ENCODE data around the gene PDLIM5.

Gene PDLIM5

DNA sequence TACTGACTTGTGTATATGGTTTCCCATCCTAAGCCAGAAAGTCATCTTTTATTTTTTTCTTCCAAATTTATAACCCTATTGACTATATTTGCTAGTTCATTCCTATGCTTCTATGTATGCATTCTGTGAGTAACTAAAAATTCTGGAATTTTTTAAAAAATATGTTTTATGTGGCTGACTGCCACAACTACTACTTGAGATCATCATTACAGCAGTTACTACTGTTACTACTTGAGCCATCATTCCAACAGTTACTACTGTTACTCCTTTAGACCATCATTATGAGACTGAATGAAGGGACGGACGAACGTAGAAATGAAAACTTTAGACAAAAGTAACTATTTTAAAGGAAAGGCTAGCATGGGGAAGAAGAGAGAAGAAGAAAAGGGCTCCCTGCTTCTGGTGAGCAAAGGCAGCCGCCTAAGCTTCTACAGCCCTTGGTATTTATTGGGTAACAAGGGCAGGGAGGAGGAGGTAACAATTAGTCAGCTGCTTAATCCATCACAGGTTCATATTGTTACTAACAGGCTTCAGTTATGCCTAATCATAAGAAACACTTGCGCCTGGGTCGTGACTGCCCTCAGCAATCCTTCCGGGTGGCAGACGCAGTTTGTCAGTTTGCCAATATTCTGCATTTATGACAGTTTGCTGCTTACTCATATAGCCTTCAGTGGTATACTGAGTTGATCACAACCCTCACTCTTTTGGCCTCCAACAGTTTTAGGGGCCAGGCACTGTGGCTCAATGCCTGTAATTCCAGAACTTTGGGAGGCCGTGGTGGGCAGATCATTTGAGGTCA lies 80.4 kb downstream of the PDLIM5 start:
- H4K20me1 ChIP-seq (ENCODE audit: insufficient read depth, low read length, poor library complexity, severe bottlenecking): no peaks in the 10 kb centered on the region
- no peaks in the 10 kb centered on the region for H3F3A ChIP-seq (ENCODE audit: low read depth)
- H3K4me1 ChIP-seq (ENCODE audit: insufficient read depth, low read length, poor library complexity, severe bottlenecking): peaks cover 13% of the 10 kb centered on the region
- H3K9me2 ChIP-seq (replicated peaks; ENCODE audit: low read depth, low read length): no peaks in the 10 kb centered on the region
- TF ChIP-seq EZH2phosphoT487 (IDR thresholded peaks at IDR 0.05; ENCODE audit: borderline replicate concordance): no peak
- TF ChIP-seq, protein P1, sequence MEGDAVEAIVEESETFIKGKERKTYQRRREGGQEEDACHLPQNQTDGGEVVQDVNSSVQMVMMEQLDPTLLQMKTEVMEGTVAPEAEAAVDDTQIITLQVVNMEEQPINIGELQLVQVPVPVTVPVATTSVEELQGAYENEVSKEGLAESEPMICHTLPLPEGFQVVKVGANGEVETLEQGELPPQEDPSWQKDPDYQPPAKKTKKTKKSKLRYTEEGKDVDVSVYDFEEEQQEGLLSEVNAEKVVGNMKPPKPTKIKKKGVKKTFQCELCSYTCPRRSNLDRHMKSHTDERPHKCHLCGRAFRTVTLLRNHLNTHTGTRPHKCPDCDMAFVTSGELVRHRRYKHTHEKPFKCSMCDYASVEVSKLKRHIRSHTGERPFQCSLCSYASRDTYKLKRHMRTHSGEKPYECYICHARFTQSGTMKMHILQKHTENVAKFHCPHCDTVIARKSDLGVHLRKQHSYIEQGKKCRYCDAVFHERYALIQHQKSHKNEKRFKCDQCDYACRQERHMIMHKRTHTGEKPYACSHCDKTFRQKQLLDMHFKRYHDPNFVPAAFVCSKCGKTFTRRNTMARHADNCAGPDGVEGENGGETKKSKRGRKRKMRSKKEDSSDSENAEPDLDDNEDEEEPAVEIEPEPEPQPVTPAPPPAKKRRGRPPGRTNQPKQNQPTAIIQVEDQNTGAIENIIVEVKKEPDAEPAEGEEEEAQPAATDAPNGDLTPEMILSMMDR (conservative IDR thresholded peaks at IDR 0.05; ENCODE audit: low read length): no peak
- peaks cover 6% of the 10 kb centered on the region; the same call in 1 of the 2 replicates for H3K36me3 ChIP-seq (ENCODE audit: insufficient read depth, low read length)
- no peaks in the 10 kb centered on the region for H3K9me3 ChIP-seq (ENCODE audit: insufficient read depth, low read depth, low read length)
- no peak overlapping the region for H2AFZ ChIP-seq (ENCODE audit: low read length)
- H3K27me3 ChIP-seq (ENCODE audit: insufficient read depth, low read length, poor library complexity, severe bottlenecking): no peaks in the 10 kb centered on the region
- H3K9ac ChIP-seq (ENCODE audit: low read depth, low read length, poor library complexity, severe bottlenecking): no peak overlapping the region
- no peak overlapping the region for H3K4me3 ChIP-seq (ENCODE audit: low read length, poor library complexity, severe bottlenecking)
- peaks cover 8% of the 10 kb centered on the region; the same call in 1 of the 2 replicates for H3K79me2 ChIP-seq (ENCODE audit: insufficient read depth, low read length)
- H3K4me2 ChIP-seq (ENCODE audit: low read depth, low read length, poor library complexity, severe bottlenecking): no peak overlapping the region

DNA sequence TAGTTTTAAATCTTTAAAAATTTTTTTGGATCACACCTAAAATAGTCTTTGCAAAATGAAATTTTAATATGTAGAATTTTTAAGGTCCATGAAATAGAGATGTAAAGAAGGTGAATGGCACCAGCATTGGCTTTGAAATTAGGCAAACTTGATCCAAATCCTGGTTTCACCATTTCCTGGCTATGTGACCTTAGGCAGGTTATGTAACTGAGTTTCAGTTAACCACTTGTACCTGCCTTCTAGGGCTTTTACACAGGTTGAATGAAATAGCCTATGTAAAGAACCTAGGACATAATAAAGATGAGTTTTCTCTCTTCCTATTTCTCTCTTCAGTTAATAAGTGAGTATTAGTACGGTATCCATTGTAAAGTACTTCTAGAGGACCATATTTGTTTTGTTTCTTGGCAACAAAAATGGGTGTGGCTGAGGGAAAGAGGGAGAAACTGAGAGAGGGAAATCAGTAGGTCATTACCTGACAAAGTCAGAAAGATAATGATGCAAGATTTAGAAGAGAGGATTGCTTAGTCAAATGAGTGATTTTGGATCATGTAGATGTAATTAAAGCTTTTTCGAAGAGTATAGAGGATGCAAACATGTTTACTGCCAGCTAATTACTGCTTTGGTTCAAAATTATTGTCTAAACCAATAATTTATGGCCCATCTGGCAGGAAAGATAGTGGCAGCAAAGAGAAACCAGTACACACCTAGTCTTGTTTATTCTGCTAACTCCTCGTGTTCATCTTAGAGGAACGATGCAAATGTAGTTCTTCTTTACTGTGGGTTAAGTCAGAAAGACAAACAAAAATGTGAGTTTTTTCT lies 81.9 kb downstream of the PDLIM5 start:
- Histone ChIP-seq H2AFZ (ENCODE audit: low read length) (no peak overlapping the region), H3K9me2 (replicated peaks; ENCODE audit: low read depth, low read length) (no peaks in the 10 kb centered on the region), H3K4me1 (ENCODE audit: insufficient read depth, low read length, poor library complexity, severe bottlenecking) (peaks cover 17% of the 10 kb centered on the region), H3K27me3 (ENCODE audit: insufficient read depth, low read length, poor library complexity, severe bottlenecking) (no peaks in the 10 kb centered on the region), H3K79me2 (ENCODE audit: insufficient read depth, low read length) (peaks cover 8% of the 10 kb centered on the region; the same call in 1 of the 2 replicates), H3K9ac (ENCODE audit: low read depth, low read length, poor library complexity, severe bottlenecking) (no peak overlapping the region), H4K20me1 (ENCODE audit: insufficient read depth, low read length, poor library complexity, severe bottlenecking) (no peaks in the 10 kb centered on the region), H3K4me3 (ENCODE audit: low read length, poor library complexity, severe bottlenecking) (peak overlapping the region; percentile 7), H3K36me3 (ENCODE audit: insufficient read depth, low read length) (no peaks in the 10 kb centered on the region), H3K4me2 (ENCODE audit: low read depth, low read length, poor library complexity, severe bottlenecking) (peak overlapping the region; percentile 30), H3F3A (ENCODE audit: low read depth) (no peaks in the 10 kb centered on the region), H3K9me3 (ENCODE audit: insufficient read depth, low read depth, low read length) (no peaks in the 10 kb centered on the region)
- TF ChIP-seq, protein P1 (conservative IDR thresholded peaks at IDR 0.05; ENCODE audit: low read length): no peak
- no peak for TF ChIP-seq EZH2phosphoT487 (IDR thresholded peaks at IDR 0.05; ENCODE audit: borderline replicate concordance)

DNA sequence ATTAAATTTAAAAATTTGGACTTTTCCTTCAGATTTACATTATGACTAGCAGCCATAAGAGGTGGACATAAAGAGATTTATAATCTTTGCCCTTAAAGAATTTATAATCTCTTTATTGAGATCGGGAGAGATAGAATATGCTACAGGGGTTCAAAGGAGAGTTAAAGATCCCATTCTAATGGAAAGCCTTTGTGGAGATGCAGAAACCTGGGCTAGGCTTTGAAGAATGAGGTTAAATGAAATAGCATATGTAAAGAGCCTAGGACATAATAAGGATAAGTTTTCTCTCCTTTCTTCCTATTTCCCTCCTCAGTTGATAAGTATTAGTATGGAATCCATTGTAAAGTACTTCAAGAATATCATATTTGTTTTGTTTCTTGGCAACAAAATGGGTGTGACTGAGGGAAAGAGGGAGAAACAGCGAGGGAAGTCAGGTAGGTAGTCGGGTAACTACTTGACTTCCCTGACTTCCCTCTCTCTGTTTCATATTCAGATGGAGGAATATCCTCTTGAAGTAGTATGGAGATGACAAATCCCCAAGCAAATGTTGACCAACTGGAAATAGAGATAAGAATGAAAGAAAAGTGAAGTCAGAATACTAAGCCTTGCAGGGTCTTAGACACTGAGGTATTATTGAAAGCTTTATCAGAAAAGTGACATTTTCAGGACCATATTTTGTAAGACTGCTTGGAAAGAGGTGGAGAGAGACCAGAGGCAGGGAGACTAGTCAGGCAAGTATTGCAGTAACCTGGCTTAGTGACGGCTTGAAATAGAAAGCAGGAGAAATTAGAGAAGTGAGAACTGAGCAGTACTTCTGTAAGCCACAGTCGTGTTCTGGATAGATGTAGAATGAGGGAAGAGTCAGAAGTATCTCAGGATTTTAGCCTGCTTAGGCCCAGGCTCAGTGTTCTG lies 82.9 kb downstream of the PDLIM5 start:
- Histone ChIP-seq H3K27me3 (ENCODE audit: insufficient read depth, low read length, poor library complexity, severe bottlenecking) (no peaks in the 10 kb centered on the region), H3K9me3 (ENCODE audit: insufficient read depth, low read depth, low read length) (no peaks in the 10 kb centered on the region), H3K4me2 (ENCODE audit: low read depth, low read length, poor library complexity, severe bottlenecking) (no peak overlapping the region), H2AFZ (ENCODE audit: low read length) (no peak overlapping the region), H3F3A (ENCODE audit: low read depth) (no peaks in the 10 kb centered on the region), H3K4me3 (ENCODE audit: low read length, poor library complexity, severe bottlenecking) (no peak overlapping the region), H3K9ac (ENCODE audit: low read depth, low read length, poor library complexity, severe bottlenecking) (no peak overlapping the region), H4K20me1 (ENCODE audit: insufficient read depth, low read length, poor library complexity, severe bottlenecking) (no peaks in the 10 kb centered on the region), H3K9me2 (replicated peaks; ENCODE audit: low read depth, low read length) (no peaks in the 10 kb centered on the region), H3K36me3 (ENCODE audit: insufficient read depth, low read length) (no peaks in the 10 kb centered on the region), H3K79me2 (ENCODE audit: insufficient read depth, low read length) (peaks cover 8% of the 10 kb centered on the region; the same call in 1 of the 2 replicates), H3K4me1 (ENCODE audit: insufficient read depth, low read length, poor library complexity, severe bottlenecking) (peaks cover 17% of the 10 kb centered on the region)
- TF ChIP-seq, protein P1 (conservative IDR thresholded peaks at IDR 0.05; ENCODE audit: low read length): no peak
- TF ChIP-seq EZH2phosphoT487 (IDR thresholded peaks at IDR 0.05; ENCODE audit: borderline replicate concordance): no peak
